ENCODE measurements around the gene SKI.

DNA sequence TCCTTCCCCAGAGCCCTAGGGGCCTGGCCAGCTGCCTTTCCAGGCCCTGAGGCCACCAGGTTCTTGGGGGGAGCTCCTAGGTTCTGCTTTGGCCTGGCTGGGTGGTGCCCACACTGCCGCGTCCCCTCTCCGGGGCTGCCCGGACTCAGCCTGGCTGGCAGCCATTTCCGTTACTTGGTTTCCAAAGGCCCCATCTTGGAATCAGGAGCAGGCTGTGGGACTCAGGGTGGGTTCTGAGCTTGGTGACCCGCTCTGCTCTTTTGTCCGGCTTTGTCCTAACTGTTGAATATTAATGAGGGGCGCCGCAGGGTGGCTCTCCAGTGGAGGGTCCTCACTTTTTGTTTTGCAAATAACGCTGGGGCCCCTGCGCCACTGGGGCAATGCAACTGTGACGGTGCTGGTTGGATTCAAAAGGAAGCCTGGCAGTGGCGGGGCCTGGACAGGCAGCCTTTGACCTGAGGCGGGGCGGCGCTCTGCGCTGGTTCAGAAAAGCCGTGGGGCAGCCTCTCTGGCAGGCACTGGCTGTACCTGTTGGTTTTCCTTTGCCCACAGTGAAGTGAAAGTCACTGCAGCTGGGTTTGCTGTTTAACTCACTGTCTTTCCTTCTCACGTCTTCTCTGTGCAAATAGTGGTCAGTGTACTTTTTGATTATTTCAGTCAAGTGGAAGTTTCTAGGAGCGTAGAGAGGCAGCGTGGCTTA is 20.2 kb downstream of the SKI start:
- no peak for TF ChIP-seq EZH2 (IDR thresholded peaks at IDR 0.05; ENCODE audit: borderline replicate concordance, insufficient read depth, low read depth, low read length, poor library complexity, severe bottlenecking)
- TF ChIP-seq, protein P1, sequence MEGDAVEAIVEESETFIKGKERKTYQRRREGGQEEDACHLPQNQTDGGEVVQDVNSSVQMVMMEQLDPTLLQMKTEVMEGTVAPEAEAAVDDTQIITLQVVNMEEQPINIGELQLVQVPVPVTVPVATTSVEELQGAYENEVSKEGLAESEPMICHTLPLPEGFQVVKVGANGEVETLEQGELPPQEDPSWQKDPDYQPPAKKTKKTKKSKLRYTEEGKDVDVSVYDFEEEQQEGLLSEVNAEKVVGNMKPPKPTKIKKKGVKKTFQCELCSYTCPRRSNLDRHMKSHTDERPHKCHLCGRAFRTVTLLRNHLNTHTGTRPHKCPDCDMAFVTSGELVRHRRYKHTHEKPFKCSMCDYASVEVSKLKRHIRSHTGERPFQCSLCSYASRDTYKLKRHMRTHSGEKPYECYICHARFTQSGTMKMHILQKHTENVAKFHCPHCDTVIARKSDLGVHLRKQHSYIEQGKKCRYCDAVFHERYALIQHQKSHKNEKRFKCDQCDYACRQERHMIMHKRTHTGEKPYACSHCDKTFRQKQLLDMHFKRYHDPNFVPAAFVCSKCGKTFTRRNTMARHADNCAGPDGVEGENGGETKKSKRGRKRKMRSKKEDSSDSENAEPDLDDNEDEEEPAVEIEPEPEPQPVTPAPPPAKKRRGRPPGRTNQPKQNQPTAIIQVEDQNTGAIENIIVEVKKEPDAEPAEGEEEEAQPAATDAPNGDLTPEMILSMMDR (IDR thresholded peaks at IDR 0.05) = no peak

All from B cell (primary cell).